Loucy (cell line): Measurements from ENCODE around the gene SORL1-AS1.
A peak's percentile ranks its signal among the peaks of the same experiment; 100 is the strongest.

Experiments
- H2AFZ ChIP-seq: fragments of 200-600 bp; sonication (generic); 2 replicates; pipeline ENCODE4 v1.6.0; 2016; ENCODE audit warnings: antibody characterized with exemption, mild to moderate bottlenecking, low read length, moderate library complexity
- H3F3A ChIP-seq: fragments of 200-600 bp; 2 replicates; pipeline ENCODE4 v1.6.0; 2016; ENCODE audit warnings: antibody characterized with exemption, low read depth, mild to moderate bottlenecking
- H3K27me3 ChIP-seq: fragments of 200-600 bp; sonication (generic); 2 replicates; pipeline ENCODE4 v1.6.1; 2014; ENCODE audit warnings: low read length, mild to moderate bottlenecking; ENCODE audit not compliant: insufficient read depth, poor library complexity, severe bottlenecking
- H3K36me3 ChIP-seq: fragments of 200-600 bp; sonication (generic); 2 replicates; pipeline ENCODE4 v1.6.1; 2016; ENCODE audit warnings: low read length; ENCODE audit not compliant: insufficient read depth
- H3K4me1 ChIP-seq: fragments of 200-600 bp; sonication (generic); 2 replicates; pipeline ENCODE4 v1.5.1; 2014; ENCODE audit warnings: low read length, mild to moderate bottlenecking; ENCODE audit not compliant: insufficient read depth, poor library complexity, severe bottlenecking
- H3K4me2 ChIP-seq: fragments of 200-600 bp; sonication (generic); 2 replicates; pipeline ENCODE4 v1.6.0; 2014; ENCODE audit warnings: antibody characterized with exemption, low read length, low read depth, mild to moderate bottlenecking; ENCODE audit not compliant: poor library complexity, severe bottlenecking
- H3K4me3 ChIP-seq: fragments of 200-600 bp; sonication (generic); 2 replicates; pipeline ENCODE4 v1.5.1; 2014; ENCODE audit warnings: low read length, mild to moderate bottlenecking, mixed read lengths; ENCODE audit not compliant: poor library complexity, severe bottlenecking
- H3K79me2 ChIP-seq: fragments of 200-600 bp; sonication (generic); 2 replicates; pipeline ENCODE4 v1.6.1; 2014; ENCODE audit warnings: low read length; ENCODE audit not compliant: insufficient read depth
- H3K9ac ChIP-seq: fragments of 200-600 bp; sonication (generic); 2 replicates; pipeline ENCODE4 v1.6.0; 2014; ENCODE audit warnings: mild to moderate bottlenecking, low read depth, low read length, moderate library complexity; ENCODE audit not compliant: poor library complexity, severe bottlenecking
- H3K9me2 ChIP-seq: fragments of 200-600 bp; sonication (generic); replicated peaks from 2 replicates; pipeline ENCODE4 v1.6.1; 2016; ENCODE audit warnings: low read depth, low read length, mixed read lengths
- H3K9me3 ChIP-seq: fragments of 200-600 bp; sonication (generic); 2 replicates; pipeline ENCODE4 v1.6.1; 2014; ENCODE audit warnings: mild to moderate bottlenecking, antibody characterized with exemption, low read length, low read depth; ENCODE audit not compliant: insufficient read depth
- H4K20me1 ChIP-seq: fragments of 200-600 bp; sonication (generic); 2 replicates; pipeline ENCODE4 v1.6.0; 2014; ENCODE audit warnings: antibody characterized with exemption, low read length, mild to moderate bottlenecking; ENCODE audit not compliant: insufficient read depth, poor library complexity, severe bottlenecking
- CTCF ChIP-seq: fragments of 200-600 bp; sonication (generic); conservative IDR thresholded peaks from 2 replicates; pipeline ENCODE4 v1.5.1; 2014; ENCODE audit warnings: mild to moderate bottlenecking, antibody characterized with exemption, low read length
- EZH2phosphoT487 ChIP-seq: fragments of 200-600 bp; IDR thresholded peaks from 2 replicates; pipeline ENCODE4 v1.6.1; 2018; ENCODE audit warnings: antibody characterized with exemption, mild to moderate bottlenecking, moderate library complexity, borderline replicate concordance

The SORL1-AS1 gene

DNA sequence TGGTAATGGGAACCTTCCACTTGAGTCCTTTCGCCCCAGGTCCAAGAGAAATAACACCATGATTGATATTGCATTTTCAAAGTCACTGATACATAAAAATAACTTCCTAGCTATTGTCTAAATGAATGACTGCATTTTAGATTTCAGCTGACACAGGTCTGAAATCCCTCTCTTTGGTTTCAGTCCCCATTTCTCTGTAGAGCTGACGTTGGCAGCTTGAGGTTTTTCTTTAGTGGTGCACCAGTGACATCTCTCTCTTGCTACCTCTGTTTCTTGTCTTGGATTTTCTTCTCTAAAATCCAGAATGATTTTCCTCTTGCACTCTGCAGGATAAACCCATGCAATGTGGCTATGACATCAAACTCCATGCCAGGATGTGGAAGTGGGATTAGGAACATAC, 32.4 kb downstream of the SORL1-AS1 start:
- no peaks in the 10 kb centered on the region for H3K36me3 ChIP-seq
- H3K4me3 ChIP-seq: no peak overlapping the region
- H2AFZ ChIP-seq: no peak overlapping the region
- H3K9me2 ChIP-seq: no peaks in the 10 kb centered on the region
- TF ChIP-seq EZH2phosphoT487: no peak
- TF ChIP-seq CTCF: no peak
- peaks cover 65% of the 10 kb centered on the region for H3K4me1 ChIP-seq
- no peaks in the 10 kb centered on the region for H4K20me1 ChIP-seq
- H3K9ac ChIP-seq: no peak overlapping the region
- no peak overlapping the region for H3K4me2 ChIP-seq
- H3K79me2 ChIP-seq: no peaks in the 10 kb centered on the region
- H3K9me3 ChIP-seq: no peaks in the 10 kb centered on the region
- no peaks in the 10 kb centered on the region for H3K27me3 ChIP-seq
- peaks cover 4% of the 10 kb centered on the region for H3F3A ChIP-seq

DNA sequence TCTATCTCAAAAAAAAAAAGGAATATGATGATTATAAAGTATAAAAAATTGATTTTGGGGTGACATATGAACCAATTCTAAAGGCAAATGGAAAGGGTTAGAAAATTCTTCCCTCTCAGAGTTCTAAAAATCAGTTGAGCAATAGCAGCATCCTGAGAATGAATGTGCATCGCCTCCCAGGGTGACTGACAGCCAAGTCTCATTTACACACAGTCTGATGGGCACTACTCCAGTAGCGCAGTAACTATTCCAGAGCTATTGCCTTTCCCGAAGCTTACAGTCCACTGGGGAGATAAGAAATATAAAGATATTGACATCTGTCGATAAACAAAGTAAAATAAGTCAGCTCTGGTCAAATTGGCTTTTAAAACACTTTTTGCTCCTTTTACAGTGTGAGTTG, 32.9 kb downstream of the SORL1-AS1 start:
- H3K9me2 ChIP-seq: no peaks in the 10 kb centered on the region
- H3K4me3 ChIP-seq: no peak overlapping the region
- H3K9ac ChIP-seq: no peak overlapping the region
- H3K4me1 ChIP-seq: peaks cover 71% of the 10 kb centered on the region
- no peaks in the 10 kb centered on the region for H3K9me3 ChIP-seq
- no peaks in the 10 kb centered on the region for H3K36me3 ChIP-seq
- H3K27me3 ChIP-seq: no peaks in the 10 kb centered on the region
- peaks cover 4% of the 10 kb centered on the region for H3F3A ChIP-seq
- H3K79me2 ChIP-seq: no peaks in the 10 kb centered on the region
- H4K20me1 ChIP-seq: no peaks in the 10 kb centered on the region
- H3K4me2 ChIP-seq: no peak overlapping the region
- no peak overlapping the region for H2AFZ ChIP-seq
- TF ChIP-seq CTCF (no peak), EZH2phosphoT487 (no peak)

DNA sequence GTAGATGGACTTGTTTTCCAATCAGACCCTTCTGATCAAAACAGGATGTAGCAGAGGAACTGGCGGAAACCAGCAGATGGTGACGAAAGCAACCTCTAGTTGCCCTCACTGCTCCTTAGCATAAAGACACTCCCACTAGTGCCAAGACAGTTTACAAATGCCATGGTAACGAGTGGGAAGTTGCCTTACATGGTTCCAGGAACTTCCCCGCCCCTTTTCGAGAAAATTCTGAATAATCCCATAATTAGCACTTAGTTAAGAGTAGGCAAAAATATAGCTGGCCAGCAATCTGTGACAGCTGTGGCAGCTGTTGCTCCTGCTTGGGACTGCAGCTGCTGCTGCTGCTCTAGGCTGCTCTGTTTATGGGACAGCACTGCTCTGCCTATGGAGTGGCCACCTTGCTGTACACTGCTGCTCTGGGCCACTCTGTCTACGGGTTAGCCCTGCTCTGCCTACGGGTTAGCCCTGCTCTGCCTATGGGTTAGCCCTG, 34.1 kb downstream of the SORL1-AS1 start:
- Histone ChIP-seq H3K9me3 (no peaks in the 10 kb centered on the region), H3K79me2 (no peaks in the 10 kb centered on the region), H3K4me1 (peaks cover 78% of the 10 kb centered on the region), H2AFZ (no peak overlapping the region), H3K9me2 (no peaks in the 10 kb centered on the region), H4K20me1 (no peaks in the 10 kb centered on the region), H3K4me3 (no peak overlapping the region), H3K4me2 (peak overlapping the region; percentile 67), H3K27me3 (no peaks in the 10 kb centered on the region), H3F3A (peaks cover 4% of the 10 kb centered on the region), H3K36me3 (no peaks in the 10 kb centered on the region), H3K9ac (no peak overlapping the region)
- TF ChIP-seq CTCF (no peak), EZH2phosphoT487 (no peak)
